B cell (primary cell): ENCODE data around the gene SLC10A6. TPM values are rescaled to one million over a fixed set of nuclear protein-coding genes. Genes with fewer than 3 reads are reported as not detected.

ENCODE experiments used
- ATAC-seq: fragments of 200-7000 bp; cut with Tn5 transposase; one replicate; pipeline ENCODE4 v1.10.0; 2021; ENCODE audit warnings: low read depth, mild to moderate bottlenecking, moderate number of reproducible peaks, moderate library complexity
- CTCF ChIA-PET: fragments of 350-600 bp; sonication (Branson Sonifier 250); formaldehyde crosslinking; loops from one replicate; lab custom pipeline; 2021; ENCODE audit warnings: antibody characterized with exemption, inconsistent platforms; lab: Charles Lee
- POLR2A ChIA-PET: fragments of 350-600 bp; sonication (Branson Sonifier 250); formaldehyde crosslinking; loops from one replicate; lab custom pipeline; 2021; ENCODE audit warnings: antibody characterized with exemption; lab: Charles Lee
- DNase-seq: peaks from one replicate; pipeline ENCODE4 v3.0.0; 2013
- H2AFZ ChIP-seq: 2 replicates; pipeline ENCODE4 v1.6.1; 2012; ENCODE audit warnings: mild to moderate bottlenecking, low read depth, low read length; ENCODE audit not compliant: insufficient read depth, poor library complexity, severe bottlenecking
- H3K27ac ChIP-seq, 2 donors: 1 replicate in 1 of 2; 2 replicates in 1 of 2; pipeline ENCODE4 v1.5.1; 2012 to 2013; ENCODE audit warnings: low read length in 2 of 2, mild to moderate bottlenecking in 2 of 2, moderate library complexity in 1 of 2
- H3K27me3 ChIP-seq, 4 experiments: fragments of 200-600 bp in 1 of 4; sonication (generic) in 1 of 4; replicated peaks in 1 of 4; 1 replicate in 2 of 4; 2 replicates in 2 of 4; pipeline versions ENCODE4 v1.6.1 to v1.7.0; 2013 to 2016; ENCODE audit warnings: low read length in 3 of 4, mild to moderate bottlenecking in 2 of 4, mixed read lengths in 1 of 4, moderate library complexity in 1 of 4; ENCODE audit not compliant: insufficient read depth in 4 of 4, control insufficient read depth in 3 of 4; ENCODE audit errors: control extremely low read depth in 1 of 4
- H3K36me3 ChIP-seq, 2 experiments: replicated peaks in 1 of 2; 1 replicate in 1 of 2; 2 replicates in 1 of 2; pipeline versions ENCODE4 v1.6.1 to v1.7.1; 2013; ENCODE audit warnings: low read length in 1 of 2; ENCODE audit not compliant: insufficient read depth in 2 of 2, control insufficient read depth in 1 of 2; ENCODE audit errors: control extremely low read depth in 1 of 2, extremely low read depth in 1 of 2
- H3K4me1 ChIP-seq, 2 donors: fragments of 200-600 bp in 1 of 2; sonication (generic) in 1 of 2; 1 replicate in 1 of 2; 2 replicates in 1 of 2; pipeline versions ENCODE4 v1.5.1 to v1.6.1; 2013 to 2017; ENCODE audit warnings: low read length in 2 of 2; ENCODE audit not compliant: control insufficient read depth in 2 of 2, insufficient read depth in 2 of 2
- H3K4me2 ChIP-seq: replicated peaks from 2 replicates; pipeline ENCODE3; 2012; ENCODE audit warnings: mild to moderate bottlenecking, low read depth, low read length; ENCODE audit not compliant: poor library complexity, severe bottlenecking
- H3K4me3 ChIP-seq, 5 experiments: fragments of 200-600 bp in 1 of 5; sonication (generic) in 1 of 5; 1 replicate in 3 of 5; 2 replicates in 2 of 5; pipeline versions ENCODE4 v1.5.1 to v1.7.0; 2011 to 2016; ENCODE audit warnings: low read length in 4 of 5, mild to moderate bottlenecking in 4 of 5, low read depth in 2 of 5, control low read depth in 1 of 5, moderate library complexity in 1 of 5; ENCODE audit not compliant: insufficient read depth in 1 of 5; ENCODE audit errors: control extremely low read depth in 1 of 5, extremely low read depth in 1 of 5
- H3K79me2 ChIP-seq: fragments of 200-600 bp; sonication (generic); one replicate; pipeline ENCODE4 v1.6.0; 2016; ENCODE audit warnings: low read length; ENCODE audit not compliant: control insufficient read depth, insufficient read depth
- H3K9ac ChIP-seq: fragments of 200-600 bp; sonication (generic); 2 replicates; pipeline ENCODE4 v1.6.1; 2017; ENCODE audit warnings: mild to moderate bottlenecking, low read length, moderate library complexity
- H3K9me3 ChIP-seq, 3 donors: one replicate each; pipeline versions ENCODE4 v1.6.1 to v1.7.1; 2013; ENCODE audit warnings: low read length in 2 of 3; ENCODE audit not compliant: control insufficient read depth in 2 of 3, insufficient read depth in 1 of 3; ENCODE audit errors: control extremely low read depth in 1 of 3
- H4K20me1 ChIP-seq: 2 replicates; pipeline ENCODE4 v1.6.0; 2012; ENCODE audit warnings: mild to moderate bottlenecking, low read length; ENCODE audit not compliant: insufficient read depth, control insufficient read depth, poor library complexity, severe bottlenecking
- H3K27ac Mint-ChIP-seq: one replicate; pipeline ENCODE4 v1.8.0; 2021; ENCODE audit warnings: mixed read lengths
- H3K27me3 Mint-ChIP-seq: one replicate; pipeline ENCODE4 v1.8.0; 2021; ENCODE audit warnings: mixed read lengths
- H3K4me1 Mint-ChIP-seq: one replicate; pipeline ENCODE4 v1.8.0; 2021; ENCODE audit warnings: mixed read lengths
- H3K4me3 Mint-ChIP-seq: one replicate; pipeline ENCODE4 v1.8.0; 2021; ENCODE audit warnings: mixed read lengths
- H3K9me3 Mint-ChIP-seq: one replicate; pipeline ENCODE4 v1.8.0; 2022; ENCODE audit warnings: mixed read lengths; ENCODE audit not compliant: insufficient read depth
- CTCF ChIP-seq: fragments of 200-600 bp; IDR thresholded peaks from one replicate; pipeline ENCODE4 v1.8.0; 2022; ENCODE audit warnings: antibody characterized with exemption, mild to moderate bottlenecking
- EZH2 ChIP-seq: IDR thresholded peaks from 2 replicates; pipeline ENCODE4 v1.6.1; 2012; ENCODE audit warnings: borderline replicate concordance, low read depth, mild to moderate bottlenecking, moderate library complexity, low read length; ENCODE audit not compliant: insufficient read depth, poor library complexity, severe bottlenecking
- WGBS: methylation state at CpG from one replicate; pipeline ENCODE4 v1.1.5; 2013; ENCODE audit warnings: missing lambda C conversion rate; ENCODE audit not compliant: insufficient coverage; 5-methylcytosine and 5-hydroxymethylcytosine counted together
- intact Hi-C: fragments of 100-400 bp; cut with micrococcal nuclease; formaldehyde crosslinking; loops from one replicate; pipeline ENCODE4 v1.10.0; 2022
- polyA plus RNA-seq: library from polyadenylated mRNA; depleted of rRNA; stranded (reverse); fragments of >200 nt; gene quantifications from 2 replicates; pipeline ENCODE4 v1.2.3, GENCODE V29; 2012
- total RNA-seq, 2 donors: library from RNA; stranded (reverse); fragments of 120-200 nt in 1 of 2; gene quantifications; 1 replicate in 1 of 2; 2 replicates in 1 of 2; pipeline versions ENCODE4 v1.2.3 to v1.2.4, GENCODE V29; 2013 to 2022

SLC10A6 gene
- total and polyA plus RNA-seq, 2 donors (not counting 1 experiment from before 2014, with no cell fraction given): not detected

- no peak for ATAC-seq
- Histone ChIP-seq H3K4me1 (no peaks in the 10 kb centered on the region), H3K36me3 (no peaks in the 10 kb centered on the region), H3K4me2 (no peak overlapping the region), H4K20me1 (no peaks in the 10 kb centered on the region), H3K9me3 (no peaks in the 10 kb centered on the region), H3K79me2 (no peaks in the 10 kb centered on the region), H3K4me3 (no peak overlapping the region), H3K27ac (no peak overlapping the region), H2AFZ (no peak overlapping the region), H3K27me3 (no peaks in the 10 kb centered on the region), H3K9ac (no peak overlapping the region)
- POLR2A ChIA-PET: no interaction called here
- Mint-ChIP-seq H3K27ac (no peak overlapping the region), H3K4me1 (no peaks in the 10 kb centered on the region), H3K9me3 (no peaks in the 10 kb centered on the region), H3K4me3 (no peak overlapping the region), H3K27me3 (peaks cover 2% of the 10 kb centered on the region)
- no peak for TF ChIP-seq CTCF
- no peak for TF ChIP-seq EZH2
- DNase-seq: no peak
- intact Hi-C loops: no loop called here
- CTCF ChIA-PET: no interaction called here
- 100% methylated on average over 2 of the region's 2 CpGs for WGBS
Observed at GRCh38 chr4:86822136-86822535, 27.0 kb downstream of the SLC10A6 start.

- Histone ChIP-seq H3K27me3 (no peaks in the 10 kb centered on the region), H3K4me2 (no peak overlapping the region), H3K9ac (no peak overlapping the region), H3K4me3 (no peak overlapping the region), H3K79me2 (no peaks in the 10 kb centered on the region), H4K20me1 (no peaks in the 10 kb centered on the region), H3K27ac (no peak overlapping the region), H3K9me3 (peaks cover 0 to 5% (median 2%) of the 10 kb centered on the region in 3 donors), H2AFZ (no peak overlapping the region), H3K36me3 (no peaks in the 10 kb centered on the region), H3K4me1 (no peaks in the 10 kb centered on the region)
- Mint-ChIP-seq H3K4me3 (no peak overlapping the region), H3K4me1 (no peaks in the 10 kb centered on the region), H3K27me3 (no peaks in the 10 kb centered on the region), H3K27ac (no peak overlapping the region), H3K9me3 (peaks cover 3% of the 10 kb centered on the region)
- no CpG with 5 or more reads among the region's 1 CpG for WGBS
- ATAC-seq (no peak), DNase-seq (no peak)
- POLR2A ChIA-PET: no interaction called here
- no peak for TF ChIP-seq EZH2
- no peak for TF ChIP-seq CTCF
- CTCF ChIA-PET: no interaction called here
- intact Hi-C loops: no loop called here
Observed at GRCh38 chr4:86821151-86821550, 28.0 kb downstream of the SLC10A6 start.
